Thymus (tissue), 11 donors: ENCODE results near the gene SNCAIP. TPM values are rescaled to one million over a fixed set of nuclear protein-coding genes. Genes with fewer than 3 reads are reported as not detected.

ENCODE experiments used
- DNase-seq, 9 donors: peaks; one replicate each; pipeline ENCODE4 v3.0.0-alpha.2; 2013; ENCODE audit warnings: low spot score in 9 of 9, low read depth in 6 of 9, missing footprints in 1 of 9
- H3K27ac ChIP-seq, 2 donors: one replicate each; pipeline ENCODE4 v1.5.1; 2013; ENCODE audit warnings: control low read depth in 1 of 2, low read depth in 1 of 2, low read length in 1 of 2, mild to moderate bottlenecking in 1 of 2, moderate library complexity in 1 of 2
- H3K27me3 ChIP-seq, 2 donors: one replicate each; pipeline ENCODE4 v1.5.1; 2013; ENCODE audit warnings: low read length in 1 of 2; ENCODE audit not compliant: control insufficient read depth in 2 of 2, insufficient read depth in 1 of 2
- H3K36me3 ChIP-seq, 2 donors: one replicate each; pipeline ENCODE4 v1.5.1; 2013; ENCODE audit warnings: low read length in 1 of 2, mild to moderate bottlenecking in 1 of 2, moderate library complexity in 1 of 2; ENCODE audit not compliant: control insufficient read depth in 2 of 2, insufficient read depth in 2 of 2
- H3K4me1 ChIP-seq, 2 donors: one replicate each; pipeline ENCODE4 v1.5.1; 2013; ENCODE audit warnings: low read length in 2 of 2; ENCODE audit not compliant: control insufficient read depth in 2 of 2, insufficient read depth in 2 of 2
- H3K4me3 ChIP-seq, 2 donors: one replicate each; pipeline ENCODE4 v1.5.1; 2013; ENCODE audit warnings: low read length in 2 of 2, control low read depth in 1 of 2, mild to moderate bottlenecking in 1 of 2
- H3K9me3 ChIP-seq, 2 donors: one replicate each; pipeline ENCODE4 v1.5.1; 2013; ENCODE audit warnings: low read length in 1 of 2, mild to moderate bottlenecking in 1 of 2; ENCODE audit not compliant: control insufficient read depth in 2 of 2, insufficient read depth in 1 of 2
- WGBS: extraction: QIAGEN DNeasy Blood & Tissue Kit; methylation state at CpG from one replicate; pipeline ENCODE4 v1.1.7; 2013; 5-methylcytosine and 5-hydroxymethylcytosine counted together
- polyA plus RNA-seq: library from polyadenylated mRNA; stranded (reverse); fragments of 200-250 nt; gene quantifications from one replicate; pipeline ENCODE4 v1.2.3, GENCODE V29; 2013
- total RNA-seq: library from RNA; stranded (reverse); fragments of 120-200 nt; gene quantifications from one replicate; pipeline ENCODE4 v1.2.4, GENCODE V29; 2013
- donor health status: healthy.

SNCAIP gene
- total and polyA plus RNA-seq, 2 donors = 5.2 to 7.4 TPM

- Histone ChIP-seq H3K27ac (no peak overlapping the region), H3K27me3 (no peaks in the 10 kb centered on the region), H3K4me3 (no peak overlapping the region), H3K9me3 (no peaks in the 10 kb centered on the region), H3K36me3 (no peaks in the 10 kb centered on the region), H3K4me1 (no peaks in the 10 kb centered on the region)
- DNase-seq = no peak
- 100% methylated on average over 1 of the region's 1 CpG for WGBS
Measured at GRCh38 chr5:122363623-122364022, 51.6 kb downstream of the SNCAIP start.

- Histone ChIP-seq H3K27me3 (no peaks in the 10 kb centered on the region), H3K27ac (no peak overlapping the region), H3K9me3 (no peaks in the 10 kb centered on the region), H3K36me3 (no peaks in the 10 kb centered on the region), H3K4me3 (no peak overlapping the region), H3K4me1 (no peaks in the 10 kb centered on the region)
- DNase-seq = no peak
- WGBS = 97% methylated on average over 3 of the region's 3 CpGs
Measured at GRCh38 chr5:122366501-122366900, 54.5 kb downstream of the SNCAIP start.

- no peaks in the 10 kb centered on the region for H3K27me3 ChIP-seq
- no peaks in the 10 kb centered on the region for H3K36me3 ChIP-seq
- no peak for DNase-seq
- no peaks in the 10 kb centered on the region for H3K4me1 ChIP-seq
- 90% methylated on average over 3 of the region's 3 CpGs for WGBS
- no peak overlapping the region for H3K27ac ChIP-seq
- no peak overlapping the region for H3K4me3 ChIP-seq
- no peaks in the 10 kb centered on the region for H3K9me3 ChIP-seq
Measured at GRCh38 chr5:122367456-122367855, 55.4 kb downstream of the SNCAIP start.

- Histone ChIP-seq H3K9me3 (no peaks in the 10 kb centered on the region), H3K4me1 (no peaks in the 10 kb centered on the region), H3K36me3 (no peaks in the 10 kb centered on the region), H3K27ac (no peak overlapping the region), H3K4me3 (no peak overlapping the region), H3K27me3 (no peaks in the 10 kb centered on the region)
- 94% methylated on average over 5 of the region's 5 CpGs for WGBS
- no peak for DNase-seq
Measured at GRCh38 chr5:122368510-122369251, 56.6 kb downstream of the SNCAIP start.

- Histone ChIP-seq H3K4me1 (no peaks in the 10 kb centered on the region), H3K27me3 (no peaks in the 10 kb centered on the region), H3K36me3 (no peaks in the 10 kb centered on the region), H3K9me3 (no peaks in the 10 kb centered on the region), H3K4me3 (no peak overlapping the region), H3K27ac (no peak overlapping the region)
- 95% methylated on average over 4 of the region's 4 CpGs for WGBS
- no peak for DNase-seq
Measured at GRCh38 chr5:122369253-122369815, 57.3 kb downstream of the SNCAIP start.

- no peak overlapping the region for H3K27ac ChIP-seq
- H3K4me3 ChIP-seq = no peak overlapping the region
- no peaks in the 10 kb centered on the region for H3K9me3 ChIP-seq
- H3K36me3 ChIP-seq = no peaks in the 10 kb centered on the region
- WGBS = 92% methylated on average over 2 of the region's 2 CpGs
- no peaks in the 10 kb centered on the region for H3K4me1 ChIP-seq
- no peak for DNase-seq
- no peaks in the 10 kb centered on the region for H3K27me3 ChIP-seq
Measured at GRCh38 chr5:122371511-122372151, 59.6 kb downstream of the SNCAIP start.

- Histone ChIP-seq H3K36me3 (no peaks in the 10 kb centered on the region), H3K9me3 (no peaks in the 10 kb centered on the region), H3K4me3 (no peak overlapping the region), H3K4me1 (no peaks in the 10 kb centered on the region), H3K27me3 (no peaks in the 10 kb centered on the region), H3K27ac (no peak overlapping the region)
- DNase-seq = no peak
Measured at GRCh38 chr5:122374110-122374509, 62.1 kb downstream of the SNCAIP start.

GRCh38 chr5:122375801-122376200, 63.8 kb downstream of the SNCAIP start:
- no peak for DNase-seq
- no peaks in the 10 kb centered on the region for H3K36me3 ChIP-seq
- H3K4me3 ChIP-seq = no peak overlapping the region
- WGBS = 87% methylated on average over 2 of the region's 2 CpGs
- H3K27ac ChIP-seq = no peak overlapping the region
- no peaks in the 10 kb centered on the region for H3K9me3 ChIP-seq
- H3K27me3 ChIP-seq = no peaks in the 10 kb centered on the region
- H3K4me1 ChIP-seq = no peaks in the 10 kb centered on the region

GRCh38 chr5:122376250-122376649, 64.2 kb downstream of the SNCAIP start:
- Histone ChIP-seq H3K27ac (no peak overlapping the region), H3K36me3 (no peaks in the 10 kb centered on the region), H3K27me3 (no peaks in the 10 kb centered on the region), H3K4me1 (no peaks in the 10 kb centered on the region), H3K4me3 (no peak overlapping the region), H3K9me3 (no peaks in the 10 kb centered on the region)
- DNase-seq = no peak
